ENCODE measurements around the gene COX7C.

- TF ChIP-seq EZH2 (IDR thresholded peaks at IDR 0.05; ENCODE audit: insufficient read depth, poor library complexity, severe bottlenecking), result no peak
- TF ChIP-seq EZH2phosphoT487 (IDR thresholded peaks at IDR 0.05; ENCODE audit: insufficient read depth, low read depth), result no peak
Measured at GRCh38 chr5:86617756-86618576, at the start of gene COX7C.

All from GM23248 (cell line).